ENCODE data around the gene MIEF2.

GRCh38 chr17:18261146-18261515 lies 669 bp downstream of the MIEF2 start:
- TF ChIP-seq POLR2AphosphoS5 (IDR thresholded peaks at IDR 0.05) (no peak), CTCF (IDR thresholded peaks at IDR 0.05) (no peak)
